ENCODE data around the gene GSDME.

GSDME gene

DNA sequence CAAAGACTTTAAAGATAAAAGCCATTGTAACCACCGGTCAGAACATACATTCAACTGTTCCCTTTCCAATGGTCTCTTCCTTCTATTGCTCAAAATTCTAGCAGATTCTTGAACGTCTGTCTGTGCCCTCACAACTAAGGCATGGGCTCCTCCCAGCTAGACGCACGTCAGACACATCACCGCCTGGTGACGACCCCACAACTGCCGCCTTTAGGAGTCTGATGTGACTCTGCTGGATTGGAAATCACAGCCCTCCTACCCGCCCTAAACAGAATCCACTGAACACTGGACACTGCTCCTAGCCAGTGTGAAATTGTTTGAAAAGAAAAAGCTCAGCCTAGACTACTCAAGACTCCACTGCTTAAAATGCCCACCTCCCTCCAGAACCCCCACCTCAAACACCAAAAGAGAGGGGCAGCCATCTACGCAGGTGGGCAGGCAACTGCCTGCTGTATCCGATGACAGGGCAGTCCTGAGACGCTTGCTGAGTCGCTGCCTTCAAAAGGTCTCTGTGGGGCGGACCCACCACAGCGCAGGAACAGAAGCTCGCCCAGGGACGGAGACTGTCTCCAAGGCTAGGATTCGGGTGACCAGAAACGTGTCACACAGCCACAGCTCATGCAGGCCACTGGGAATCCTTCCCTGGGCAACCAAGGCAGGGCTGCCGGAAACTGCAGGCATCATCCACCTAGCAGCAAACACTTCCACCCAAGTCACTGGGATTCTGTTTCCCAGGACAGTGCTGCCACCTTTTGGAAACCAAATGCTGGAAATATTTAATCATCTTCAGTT, 34.7 kb downstream of the GSDME start:
- no peak for DNase-seq (ENCODE audit: low read depth)

DNA sequence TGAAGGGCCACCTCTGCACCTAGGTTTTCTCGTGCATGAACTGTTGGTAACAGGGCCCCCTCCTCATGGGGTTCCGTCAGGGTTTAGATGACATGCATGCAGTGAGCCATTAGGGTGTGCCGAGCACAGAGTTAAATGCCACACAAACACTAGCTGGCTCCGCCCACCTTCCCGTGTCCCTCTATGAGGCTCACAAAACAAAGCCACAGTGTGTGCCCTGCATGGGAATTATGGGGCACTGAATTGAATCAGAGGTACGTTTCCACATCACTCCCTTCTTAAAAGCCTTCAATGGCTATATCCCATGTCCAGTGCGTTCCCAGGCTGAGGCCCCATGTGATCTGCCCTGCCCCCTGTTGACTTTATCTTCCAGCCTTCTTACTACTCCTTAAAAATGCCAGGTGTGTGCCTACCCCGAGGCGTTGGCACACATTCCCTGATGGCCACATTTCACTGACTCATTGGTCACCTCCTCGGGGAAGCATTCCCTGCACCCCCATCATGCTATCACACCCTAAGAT, 35.7 kb downstream of the GSDME start:
- no peak for DNase-seq (ENCODE audit: low read depth)

DNA sequence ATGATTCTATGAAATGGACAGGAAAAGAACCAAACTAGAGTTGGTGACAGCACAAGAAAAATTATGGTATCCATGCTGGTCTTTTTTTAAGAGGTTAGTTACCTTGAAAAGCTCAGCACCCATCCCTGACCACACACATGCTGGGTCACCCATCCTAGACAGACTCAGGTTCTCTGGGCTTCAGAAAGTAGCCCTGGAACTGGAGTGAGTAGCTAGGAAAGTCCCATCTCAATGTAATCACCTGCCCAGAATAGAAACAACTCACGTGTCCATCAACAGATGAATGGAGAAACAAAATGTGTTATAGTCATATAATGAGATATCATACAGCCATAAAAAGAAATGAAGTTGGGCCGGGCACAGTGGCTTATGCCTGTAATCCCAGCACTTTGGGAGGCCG, 37.0 kb downstream of the GSDME start:
- no peak for DNase-seq (ENCODE audit: low read depth)

DNA sequence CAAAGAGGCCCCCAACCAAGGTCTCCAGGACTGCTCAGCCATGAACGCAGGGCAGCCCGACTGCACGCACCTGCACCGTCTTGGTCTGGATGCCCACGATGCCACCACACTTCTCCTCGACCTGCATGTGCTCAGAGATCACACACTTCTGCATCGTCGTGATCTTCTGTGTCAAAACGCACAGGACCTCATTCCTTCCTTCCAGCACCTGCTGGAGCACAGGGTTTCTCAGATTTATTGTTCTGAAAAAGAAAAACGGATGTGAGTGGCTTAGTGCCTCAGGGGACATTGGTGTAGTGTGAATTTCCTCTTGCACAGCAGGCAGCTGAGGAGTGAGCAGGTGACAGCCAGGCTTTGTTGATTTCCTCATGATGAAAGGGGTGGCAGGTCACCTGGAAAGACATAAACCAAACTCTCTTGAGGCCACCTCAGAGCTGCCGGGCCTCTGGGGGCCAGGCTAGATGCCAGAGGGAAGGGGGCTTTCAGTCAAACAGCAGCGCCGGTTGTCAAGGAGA, 38.2 kb downstream of the GSDME start:
- no peak for DNase-seq (ENCODE audit: low read depth)

DNA sequence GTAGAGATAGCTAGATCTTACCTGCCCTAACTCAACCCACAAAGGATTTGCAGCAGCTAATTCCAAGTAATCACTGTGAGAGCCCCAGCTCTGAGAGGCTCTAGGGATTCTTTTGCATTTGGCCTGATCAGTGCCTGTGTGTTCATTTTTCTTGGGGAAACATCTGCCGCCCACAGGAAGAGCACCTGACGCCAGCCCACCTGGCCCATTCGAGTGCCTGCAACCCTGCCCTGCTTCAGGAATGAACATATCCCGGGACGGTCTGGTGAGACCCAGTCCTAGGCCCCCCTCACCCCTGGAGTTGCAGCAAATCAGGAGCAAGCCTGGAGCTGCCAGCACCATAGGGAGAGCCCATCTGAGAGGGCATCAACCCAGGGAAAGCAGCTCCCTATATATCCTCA, 38.8 kb downstream of the GSDME start:
- no peak for DNase-seq (ENCODE audit: low read depth)

DNA sequence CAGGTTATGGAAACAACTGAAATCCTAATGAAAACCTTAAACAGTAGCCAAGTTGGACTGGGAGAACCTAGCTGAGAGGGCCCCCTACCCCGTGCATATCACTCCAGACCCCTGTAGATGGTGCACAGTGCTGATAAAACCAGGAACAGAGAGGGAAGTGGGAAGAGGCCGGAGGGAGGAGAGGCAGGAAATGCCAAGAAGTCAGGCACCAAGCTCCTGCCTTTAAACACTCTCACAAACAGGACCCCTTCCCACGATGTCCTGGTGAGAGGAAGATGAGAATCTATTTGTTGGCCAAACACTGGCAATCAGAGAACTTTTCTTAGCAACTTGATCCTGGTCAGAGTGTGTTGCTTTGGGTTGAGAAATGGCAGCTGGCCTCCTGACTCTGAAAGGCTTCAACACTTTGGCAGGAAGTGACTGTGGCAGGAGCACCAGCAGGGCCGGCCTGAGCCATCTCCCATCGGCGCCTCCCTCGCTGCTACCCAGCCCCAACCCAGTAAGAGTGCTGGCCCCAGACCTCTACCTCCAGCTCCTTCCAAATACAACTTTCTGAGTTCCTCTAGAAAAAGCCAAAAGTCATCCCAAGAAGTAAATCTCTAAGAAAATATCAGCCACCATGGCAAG, 39.5 kb downstream of the GSDME start:
- DNase-seq (ENCODE audit: low read depth): no peak

DNA sequence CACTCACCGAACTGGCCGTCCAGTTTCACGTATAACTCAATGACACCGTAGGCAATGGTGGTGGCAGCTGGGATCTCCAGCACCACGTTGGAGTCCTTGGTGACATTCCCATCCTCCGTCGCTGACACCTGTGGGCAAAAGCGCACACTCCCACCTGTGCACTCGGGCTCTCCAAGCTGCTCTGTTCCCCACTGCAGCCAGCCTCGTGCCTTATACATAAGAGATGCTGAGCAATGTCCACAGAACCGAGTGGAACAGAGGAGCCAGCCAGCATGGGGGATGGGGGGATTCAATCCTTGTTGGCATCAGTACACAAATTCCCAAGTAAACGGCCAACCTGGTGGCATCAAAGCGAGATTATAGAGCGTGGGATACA, 40.0 kb downstream of the GSDME start:
- no peak for DNase-seq (ENCODE audit: low read depth)

DNA sequence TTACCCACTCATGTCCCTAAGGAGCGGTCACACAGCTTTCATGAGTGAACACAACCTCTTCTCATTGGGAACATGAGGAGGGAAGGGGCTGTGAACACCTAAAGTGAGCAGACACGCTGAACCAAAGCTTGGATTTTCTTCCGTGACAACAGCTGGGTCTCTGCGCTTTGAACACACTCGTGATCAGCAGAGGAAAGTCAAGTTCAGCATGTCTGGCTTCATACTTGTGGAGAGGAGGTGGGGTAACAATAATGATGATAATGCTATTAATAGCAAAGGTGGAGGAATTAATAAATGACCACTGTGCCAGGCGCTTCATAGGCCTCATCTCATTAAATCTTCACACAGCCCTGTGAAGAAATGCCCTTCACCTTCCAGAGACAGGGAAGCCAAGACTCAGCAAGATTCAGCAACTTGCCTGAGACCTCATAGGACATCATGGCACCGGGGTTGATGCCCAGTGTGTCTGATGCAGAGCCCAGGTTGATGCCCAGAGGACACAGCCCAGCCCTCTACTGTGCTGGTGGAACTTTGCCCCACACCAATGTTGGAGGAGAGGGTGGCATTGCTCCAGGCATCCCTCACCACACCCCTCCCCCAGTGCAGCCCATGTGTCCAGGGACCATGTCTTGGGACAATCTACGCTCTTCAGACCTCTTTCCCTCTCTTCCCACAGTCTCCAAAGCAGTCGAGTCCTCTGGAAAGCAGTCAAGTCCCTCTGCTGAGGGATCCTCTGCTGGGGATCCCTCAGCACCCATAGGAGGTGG, 40.6 kb downstream of the GSDME start:
- DNase-seq (ENCODE audit: low read depth): no peak

DNA sequence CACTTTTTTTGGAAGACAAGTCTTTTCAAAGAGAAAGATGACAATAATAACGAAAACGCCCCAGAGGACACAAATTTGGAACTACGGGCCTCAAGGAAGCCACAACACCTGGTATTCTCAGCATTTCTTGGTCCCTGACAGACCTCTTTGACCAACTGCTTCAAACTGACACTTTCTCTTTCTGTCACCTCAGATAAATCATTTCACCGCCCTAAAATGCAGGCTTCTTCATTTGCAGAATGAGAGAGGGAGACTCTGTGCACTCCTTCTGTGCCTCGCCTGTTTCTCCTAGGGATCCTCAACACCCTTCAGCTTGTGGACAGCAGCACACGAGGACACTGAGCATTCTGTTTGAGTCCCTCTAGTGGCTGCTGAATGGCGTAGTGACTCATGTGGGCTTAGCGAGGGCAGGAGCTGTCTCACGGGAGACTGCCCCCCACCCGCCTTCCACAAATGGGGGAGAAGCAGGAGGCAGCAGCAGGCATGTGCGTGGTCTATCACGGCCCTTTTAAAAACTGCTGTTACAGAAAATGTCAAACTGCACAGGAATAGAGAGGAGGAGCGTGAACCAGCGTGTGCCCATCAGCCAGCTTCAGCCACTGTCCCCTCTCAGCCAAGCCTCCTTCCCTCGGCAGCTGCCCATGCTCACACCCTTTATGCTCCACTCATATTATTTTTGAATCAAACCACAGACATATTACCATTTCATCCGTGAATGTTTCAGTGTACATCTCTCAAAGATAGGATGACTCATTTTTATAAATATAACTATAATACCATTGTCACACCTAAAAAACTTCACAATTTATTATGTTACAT, 41.4 kb downstream of the GSDME start:
- DNase-seq (ENCODE audit: low read depth): no peak

DNA sequence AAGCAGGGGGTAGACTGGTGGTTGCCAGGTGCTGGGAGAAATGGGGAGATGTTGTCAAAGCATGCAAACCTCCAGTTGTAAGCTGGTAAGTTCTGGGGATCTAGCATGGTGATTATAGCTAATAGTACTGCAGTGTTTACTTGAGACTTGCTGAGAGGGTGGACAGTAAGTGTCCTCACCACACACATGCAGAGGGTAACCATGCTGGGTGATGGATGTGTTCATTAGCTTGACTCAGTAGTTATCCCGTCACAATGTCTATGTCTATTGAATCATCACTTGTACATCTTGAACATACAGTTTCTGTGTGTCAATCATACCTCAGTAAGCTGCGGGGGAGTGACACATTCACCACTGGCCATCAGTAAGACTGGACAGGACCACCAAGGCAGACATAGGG, 42.1 kb downstream of the GSDME start:
- DNase-seq (ENCODE audit: low read depth): no peak

DNA sequence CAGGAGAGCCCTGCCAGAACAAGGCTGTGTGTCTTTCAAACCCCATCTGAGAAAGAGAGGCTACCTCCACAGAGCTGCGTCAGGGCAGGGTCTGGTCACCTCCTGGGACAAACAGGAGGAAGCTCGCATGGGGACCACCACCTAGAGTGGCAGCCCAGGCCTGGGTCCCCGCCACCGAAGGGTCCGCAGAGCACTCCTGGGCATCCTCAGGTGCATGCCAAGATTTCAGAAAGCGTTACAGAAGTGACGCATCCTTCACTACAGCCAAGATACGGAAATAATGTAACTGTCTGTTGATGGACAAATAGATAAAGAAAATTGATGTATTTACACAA, 42.6 kb downstream of the GSDME start:
- DNase-seq (ENCODE audit: low read depth): no peak

DNA sequence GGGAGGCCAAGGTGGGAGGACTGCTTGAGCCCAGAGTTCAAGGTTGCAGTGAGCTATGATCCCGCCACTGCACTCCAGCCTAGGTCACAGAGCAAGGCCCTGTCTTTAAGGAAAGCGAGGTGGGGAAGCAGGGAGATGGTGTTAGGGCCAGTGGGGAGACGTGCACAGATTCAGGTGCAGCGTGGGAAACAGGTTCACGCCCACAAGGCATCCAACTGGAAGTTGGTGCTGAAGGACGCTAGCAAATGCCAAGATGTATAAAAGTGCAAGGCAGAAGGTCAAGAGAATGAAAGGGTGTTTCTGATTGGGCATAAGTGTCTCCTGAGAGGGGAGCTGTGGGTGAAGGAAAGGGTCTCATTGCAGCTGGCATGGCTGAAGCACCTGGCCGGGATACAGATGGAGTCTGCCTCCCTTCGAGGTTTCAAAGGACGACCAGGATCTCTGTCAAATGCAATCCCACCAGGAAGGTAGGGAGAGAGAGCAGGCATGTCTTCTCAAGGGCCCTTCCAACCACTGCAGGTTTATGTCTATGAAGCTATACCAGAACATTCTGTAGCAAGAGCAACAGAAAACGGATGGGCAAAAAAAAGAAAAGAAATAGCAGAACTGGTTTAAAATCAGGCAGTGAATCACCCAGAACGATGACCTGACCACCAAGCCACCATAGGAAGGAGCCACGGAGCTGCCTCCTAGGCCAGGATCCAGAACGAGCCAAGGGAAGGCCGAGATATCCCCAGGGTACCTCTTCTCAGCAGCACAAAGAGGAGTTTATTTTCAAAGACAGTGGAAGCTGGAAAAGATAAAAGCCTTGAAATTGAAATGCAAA, 43.2 kb downstream of the GSDME start:
- no peak for DNase-seq (ENCODE audit: low read depth)

DNA sequence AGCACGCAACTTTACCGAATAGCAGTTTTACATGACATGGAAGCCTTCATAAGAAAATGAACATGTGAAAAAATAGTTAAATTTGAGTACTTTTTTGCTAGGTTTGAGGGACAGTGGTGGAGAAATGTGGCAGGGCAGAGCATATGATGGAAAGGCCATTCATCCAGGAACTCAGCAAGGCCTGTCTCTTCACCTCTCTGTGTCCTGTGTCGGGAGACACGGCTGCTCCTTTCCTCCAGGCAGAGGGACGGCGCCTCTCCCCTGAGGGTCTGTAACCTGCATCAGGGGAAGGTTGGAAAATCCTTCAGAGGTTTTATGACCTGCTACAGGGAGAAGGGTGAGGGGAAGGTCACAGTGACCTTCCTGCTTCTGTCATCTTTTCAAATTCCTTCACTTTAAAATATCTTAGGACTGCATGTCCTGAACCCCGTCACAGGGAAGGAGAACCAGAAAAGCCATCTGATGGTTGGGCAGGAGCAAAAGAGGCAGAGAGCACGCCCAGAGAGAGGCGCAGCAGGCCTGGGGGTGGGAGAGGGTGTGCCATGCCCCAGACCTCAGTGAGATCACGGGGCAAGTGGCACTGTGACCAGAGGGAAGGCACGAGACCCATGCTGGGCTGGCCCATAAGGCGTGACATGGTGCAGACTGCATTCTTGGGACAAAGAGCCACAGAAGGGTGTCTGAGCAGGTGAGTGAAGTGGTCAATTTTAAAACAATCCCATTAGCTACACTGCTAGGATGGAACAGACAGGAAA, 44.0 kb downstream of the GSDME start:
- DNase-seq (ENCODE audit: low read depth): no peak

DNA sequence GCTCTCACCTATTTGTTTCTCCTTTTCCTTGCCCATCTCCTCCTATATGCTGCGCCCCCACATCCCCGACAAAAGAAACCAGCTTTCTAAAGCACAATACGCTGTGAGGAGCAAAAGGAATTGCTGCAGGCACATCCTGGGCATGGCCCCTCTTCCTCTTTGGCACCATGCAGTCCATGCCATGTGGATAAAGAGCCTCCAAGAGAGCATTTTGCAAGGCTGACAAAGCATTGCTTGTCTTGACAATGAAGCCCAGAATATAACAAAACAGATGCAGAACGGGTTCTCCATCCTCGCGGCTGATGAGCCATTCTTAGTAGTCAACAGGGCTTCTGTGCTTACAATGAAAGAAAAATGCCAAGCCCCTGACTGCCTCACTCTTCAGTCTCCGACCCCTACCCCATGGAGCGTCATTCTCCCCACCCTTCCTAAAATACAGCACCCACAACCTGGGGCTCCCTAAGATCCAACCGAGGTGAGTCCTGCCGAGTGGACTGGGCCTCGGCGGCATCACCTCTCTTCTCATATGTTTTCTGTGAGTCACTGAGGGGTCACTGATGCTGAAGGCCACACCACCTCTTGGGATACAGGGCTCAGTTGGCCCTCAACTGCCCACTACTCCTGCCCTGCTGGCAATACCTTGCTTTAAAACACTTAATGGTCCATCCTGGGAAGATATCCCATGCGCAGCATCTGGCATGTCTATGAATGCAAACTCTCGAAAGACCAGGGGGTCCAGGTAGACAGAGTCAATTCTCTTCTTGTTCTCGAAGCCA, 47.5 kb downstream of the GSDME start:
- DNase-seq (ENCODE audit: low read depth): no peak

DNA sequence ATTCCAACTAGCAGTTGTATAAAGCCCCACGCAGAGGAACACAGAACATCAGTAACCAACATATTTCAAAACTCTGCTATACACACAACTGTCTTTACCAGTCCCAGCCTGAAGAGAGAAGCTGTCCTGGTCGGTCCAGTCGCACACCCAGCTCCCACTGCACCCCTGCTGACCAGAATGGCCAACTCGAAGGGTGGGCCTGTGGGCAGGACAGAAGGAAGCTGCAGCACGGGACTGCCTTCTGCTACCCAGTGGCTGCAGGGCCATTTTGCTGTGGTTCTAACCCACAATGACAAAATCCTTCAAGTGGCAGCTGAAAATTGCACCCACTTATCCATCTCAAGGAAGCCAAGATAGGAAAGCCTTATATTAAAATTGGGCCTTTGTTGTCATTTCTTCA, 48.2 kb downstream of the GSDME start:
- DNase-seq (ENCODE audit: low read depth): no peak

DNA sequence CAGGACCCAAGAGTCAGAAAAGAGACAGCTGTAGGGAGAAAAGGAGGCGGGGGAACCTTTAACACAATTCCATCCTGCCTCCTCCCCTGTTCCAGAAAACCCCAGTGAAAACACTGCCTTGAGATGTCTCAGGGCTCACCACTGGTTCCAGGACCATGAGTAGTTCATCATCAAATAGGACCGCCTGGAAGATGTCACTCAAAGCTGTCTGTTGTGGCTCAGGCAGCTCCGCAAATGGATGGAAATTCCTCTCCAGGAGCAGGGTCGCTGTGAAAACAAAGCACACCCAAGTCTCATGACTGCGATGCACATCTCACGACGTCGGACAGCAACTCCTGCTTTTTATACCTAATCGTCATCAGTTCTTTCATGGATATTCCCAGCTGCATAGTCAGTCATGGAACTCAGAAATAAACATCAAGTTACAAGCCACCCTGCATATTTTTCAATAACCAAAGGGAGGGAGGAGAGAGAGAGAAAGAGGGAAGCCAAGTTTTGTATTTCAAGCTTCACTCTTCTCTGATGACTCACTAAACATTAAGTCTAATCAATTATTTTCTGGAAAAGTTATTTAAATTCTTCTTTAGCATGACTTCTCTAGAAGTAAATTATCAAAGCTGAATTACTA, 49.2 kb downstream of the GSDME start:
- DNase-seq (ENCODE audit: low read depth): no peak

DNA sequence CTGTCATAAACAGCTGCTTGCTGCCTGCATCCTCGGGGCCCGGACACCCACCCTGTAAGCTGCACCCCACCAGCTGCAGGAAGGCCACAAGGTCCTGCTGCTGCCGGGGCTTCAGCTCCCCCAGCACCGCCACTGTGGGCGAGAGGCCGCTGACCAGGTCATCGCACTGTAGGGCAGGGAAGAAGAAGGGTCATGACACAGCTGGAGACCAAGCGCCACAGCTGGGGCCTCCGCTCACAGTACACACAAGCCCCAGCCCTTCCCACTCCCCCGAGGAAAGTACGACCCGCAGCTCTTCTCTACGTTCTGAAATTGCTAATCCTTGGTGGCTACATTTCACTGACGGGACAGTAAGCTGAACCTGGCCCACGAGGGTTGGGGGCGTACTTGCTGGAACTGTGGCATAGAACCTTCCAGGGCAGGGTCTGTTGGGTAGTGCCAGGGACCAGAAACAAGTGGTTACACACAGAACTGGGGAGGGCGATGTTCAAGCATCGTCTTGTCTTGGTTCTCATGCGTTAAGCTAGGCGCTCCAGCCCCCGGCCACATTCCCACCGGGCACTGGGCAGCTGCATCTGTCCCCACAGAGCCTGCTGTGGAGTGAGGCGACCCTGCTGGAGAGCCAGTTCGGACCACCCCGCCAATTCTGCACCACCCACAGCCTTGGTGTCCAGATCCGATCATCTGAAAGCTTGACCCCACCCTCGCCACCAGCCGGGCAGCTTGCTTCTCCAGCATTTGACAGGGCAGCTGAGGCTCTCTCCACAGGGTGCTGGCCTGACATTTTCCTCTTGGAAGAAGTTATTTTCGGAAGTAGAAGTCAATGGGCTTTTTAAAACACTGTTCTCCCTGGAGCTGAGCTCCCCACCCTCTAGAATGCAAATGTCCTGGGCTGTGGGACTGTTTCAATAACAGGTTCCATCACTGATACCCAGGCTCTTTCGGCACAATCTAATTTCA, 50.8 kb downstream of the GSDME start:
- no peak for DNase-seq (ENCODE audit: low read depth)

DNA sequence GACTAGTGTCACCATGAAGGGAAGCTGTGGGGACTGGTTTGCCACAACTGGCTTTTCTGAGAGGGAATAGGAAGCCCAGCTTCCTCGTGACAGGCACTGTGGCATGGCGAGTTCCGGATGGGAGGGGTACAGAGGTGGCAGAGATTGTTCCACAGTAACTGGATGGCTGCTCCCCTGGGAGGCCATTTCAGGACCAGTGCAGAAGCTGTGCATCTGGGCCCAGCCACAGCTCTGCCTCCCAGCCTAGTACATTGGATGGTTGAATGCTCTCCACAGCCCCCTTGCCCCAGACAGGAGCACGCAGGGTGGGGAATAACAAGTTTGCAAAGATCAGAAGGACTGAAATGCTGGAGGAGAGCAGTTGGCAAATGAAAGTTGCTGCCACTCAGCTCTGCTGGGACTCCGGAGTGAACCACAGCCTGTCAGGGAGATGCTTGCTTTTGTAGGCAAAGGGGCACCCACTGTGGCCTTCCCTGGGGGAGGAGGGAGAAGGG, 51.8 kb downstream of the GSDME start:
- no peak for DNase-seq (ENCODE audit: low read depth)

All from T-helper 22 cell (primary cell).